ENCODE data around the gene DEDD2. TPM values are rescaled to one million over a fixed set of nuclear protein-coding genes. Genes with fewer than 3 reads are reported as not detected.

The DEDD2 gene
- total and polyA plus RNA-seq, 10 donors, result 24.7 to 73.9 (median 47.2) TPM

DNA sequence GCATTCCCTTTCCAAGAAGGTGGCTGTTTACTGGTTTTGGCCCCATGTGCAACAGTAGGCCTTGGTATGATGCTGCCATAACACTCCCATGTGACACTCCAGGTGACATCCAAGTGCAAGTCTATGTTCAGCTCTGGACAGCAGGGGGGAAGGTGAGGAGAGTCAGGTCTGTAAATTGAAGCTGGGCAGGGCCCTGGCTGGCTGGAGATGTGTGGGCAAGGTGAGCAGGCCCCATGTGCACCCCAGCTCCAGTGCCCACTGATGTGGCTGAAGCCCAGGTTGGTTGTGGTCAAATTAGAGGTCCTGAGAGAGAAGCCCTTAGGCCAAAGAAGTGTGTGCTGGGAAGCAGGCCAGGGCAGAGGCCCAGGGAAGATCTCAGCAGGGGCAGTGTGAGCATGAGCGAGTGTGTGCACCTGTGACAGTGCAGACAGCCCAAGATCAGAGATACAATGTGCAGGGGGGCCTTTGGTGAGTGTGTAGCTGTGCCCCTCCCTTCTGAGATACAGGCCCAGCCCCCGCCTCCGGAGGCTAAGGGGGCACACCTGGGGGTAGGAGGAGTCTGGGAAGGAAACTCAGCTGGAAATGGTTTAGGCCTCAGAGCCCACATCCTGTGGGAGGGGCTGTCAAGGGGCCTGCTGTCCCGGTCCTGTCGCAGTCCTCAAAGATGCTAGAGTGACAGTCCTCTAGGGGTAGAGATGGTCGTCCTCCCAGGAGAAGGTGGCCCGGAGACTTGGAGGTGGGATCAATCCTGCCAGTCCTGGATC lies 18.6 kb downstream of the DEDD2 start:
- no peaks in the 10 kb centered on the region for H3K9me3 ChIP-seq
- H3K36me3 ChIP-seq, result peaks cover 0 to 78% (median 28%) of the 10 kb centered on the region in 6 donors
- H3K4me1 ChIP-seq, result peaks cover 63 to 88% (median 78%) of the 10 kb centered on the region in 6 donors
- 15 to 37% (median 22%) methylated on average over 5 to 7 of the region's 7 CpGs for WGBS, 5 donors
- intact Hi-C loops (cut with DNase I; ENCODE audit: low total_unique reads), result no loop called here
- no peaks in the 10 kb centered on the region for H3K27me3 ChIP-seq (replicated peaks in 1 of 7)
- DNase-seq, result peak; percentile 94
- H3K27ac ChIP-seq, result peak overlapping the region; percentile 84 to 99 (median 94)
- H3K4me3 ChIP-seq, result peak overlapping the region in 7 of 8 donors; percentile 25 to 69 (median 34)
- TF ChIP-seq POLR2A (IDR thresholded peaks at IDR 0.05) (no peak), POLR2AphosphoS5 (IDR thresholded peaks at IDR 0.05) (peak in 2 of 3 donors; percentile 86 to 88)

GRCh38 chr19:42197375-42197817 lies 20.1 kb downstream of the DEDD2 start:
- Histone ChIP-seq H3K4me3 (peak overlapping the region in 1 of 8 donors; percentile 35), H3K9me3 (peaks cover 0 to 7% (median 6%) of the 10 kb centered on the region in 8 donors), H3K4me1 (peaks cover 55 to 74% (median 63%) of the 10 kb centered on the region in 6 donors), H3K27me3 (replicated peaks in 1 of 7) (no peaks in the 10 kb centered on the region), H3K27ac (peak overlapping the region in 7 of 8 donors; percentile 54 to 99 (median 94)), H3K36me3 (peaks cover 0 to 63% (median 20%) of the 10 kb centered on the region in 6 donors)
- DNase-seq, result no peak
- WGBS, 5 donors, result 23 to 48% (median 24%) methylated on average over 2 to 5 of the region's 5 CpGs
- TF ChIP-seq POLR2AphosphoS5 (IDR thresholded peaks at IDR 0.05), result peak in 1 of 3 donors; percentile 68
- TF ChIP-seq, protein P1, sequence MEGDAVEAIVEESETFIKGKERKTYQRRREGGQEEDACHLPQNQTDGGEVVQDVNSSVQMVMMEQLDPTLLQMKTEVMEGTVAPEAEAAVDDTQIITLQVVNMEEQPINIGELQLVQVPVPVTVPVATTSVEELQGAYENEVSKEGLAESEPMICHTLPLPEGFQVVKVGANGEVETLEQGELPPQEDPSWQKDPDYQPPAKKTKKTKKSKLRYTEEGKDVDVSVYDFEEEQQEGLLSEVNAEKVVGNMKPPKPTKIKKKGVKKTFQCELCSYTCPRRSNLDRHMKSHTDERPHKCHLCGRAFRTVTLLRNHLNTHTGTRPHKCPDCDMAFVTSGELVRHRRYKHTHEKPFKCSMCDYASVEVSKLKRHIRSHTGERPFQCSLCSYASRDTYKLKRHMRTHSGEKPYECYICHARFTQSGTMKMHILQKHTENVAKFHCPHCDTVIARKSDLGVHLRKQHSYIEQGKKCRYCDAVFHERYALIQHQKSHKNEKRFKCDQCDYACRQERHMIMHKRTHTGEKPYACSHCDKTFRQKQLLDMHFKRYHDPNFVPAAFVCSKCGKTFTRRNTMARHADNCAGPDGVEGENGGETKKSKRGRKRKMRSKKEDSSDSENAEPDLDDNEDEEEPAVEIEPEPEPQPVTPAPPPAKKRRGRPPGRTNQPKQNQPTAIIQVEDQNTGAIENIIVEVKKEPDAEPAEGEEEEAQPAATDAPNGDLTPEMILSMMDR (IDR thresholded peaks at IDR 0.05 in 8 of 11, conservative IDR thresholded peaks at IDR 0.05 in 3 of 11), result no peak
- intact Hi-C loops (cut with DNase I; ENCODE audit: low total_unique reads), result no loop called here

- Histone ChIP-seq H3K4me1 (peaks cover 44 to 63% (median 59%) of the 10 kb centered on the region in 6 donors), H3K9me3 (peaks cover 0 to 7% (median 6%) of the 10 kb centered on the region in 8 donors), H3K27ac (peak overlapping the region in 5 of 8 donors; percentile 92 to 99 (median 95)), H3K4me3 (no peak overlapping the region), H3K36me3 (peaks cover 0 to 54% (median 18%) of the 10 kb centered on the region in 6 donors), H3K27me3 (replicated peaks in 1 of 7) (no peaks in the 10 kb centered on the region)
- DNase-seq, result no peak
- TF ChIP-seq, protein P1 (IDR thresholded peaks at IDR 0.05 in 8 of 11, conservative IDR thresholded peaks at IDR 0.05 in 3 of 11), result no peak
- TF ChIP-seq POLR2AphosphoS5 (IDR thresholded peaks at IDR 0.05) (peak; percentile 19 to 63 (median 40)), POLR2A (IDR thresholded peaks at IDR 0.05) (no peak)
- WGBS, 5 donors, result 88 to 94% (median 91%) methylated on average over 47 of the region's 47 CpGs
- intact Hi-C loops (cut with DNase I; ENCODE audit: low total_unique reads), result no loop called here
Measured at GRCh38 chr19:42196011-42197001, 21.2 kb downstream of the DEDD2 start.

DNA sequence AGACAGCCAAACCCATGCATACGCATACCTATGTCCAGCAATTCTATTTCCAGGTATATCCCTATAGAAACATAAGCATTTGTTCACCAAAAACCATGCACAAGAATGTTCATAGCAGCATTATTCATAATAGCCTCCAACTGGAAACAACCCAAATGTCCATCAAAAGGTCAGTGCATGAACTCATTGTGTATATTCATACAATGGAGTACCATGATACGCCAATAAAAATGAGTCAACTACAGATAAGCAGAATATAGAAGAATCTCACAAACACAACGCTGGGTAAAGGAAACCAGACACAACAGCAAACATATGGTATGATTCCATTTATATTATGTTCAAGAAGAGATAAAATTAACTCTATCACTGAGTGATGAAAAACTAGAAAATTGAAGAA lies 23.8 kb downstream of the DEDD2 start:
- WGBS, 5 donors, result 82 to 90% (median 87%) methylated on average over 3 of the region's 3 CpGs
- peaks cover 18 to 40% (median 33%) of the 10 kb centered on the region in 6 donors for H3K4me1 ChIP-seq
- DNase-seq, result no peak
- no peak overlapping the region for H3K27ac ChIP-seq
- no peaks in the 10 kb centered on the region for H3K27me3 ChIP-seq (replicated peaks in 1 of 7)
- peaks cover 0 to 7% (median 6%) of the 10 kb centered on the region in 8 donors for H3K9me3 ChIP-seq
- intact Hi-C loops (cut with DNase I; ENCODE audit: low total_unique reads), result no loop called here
- no peak overlapping the region for H3K4me3 ChIP-seq
- TF ChIP-seq, protein P1 (IDR thresholded peaks at IDR 0.05 in 8 of 11, conservative IDR thresholded peaks at IDR 0.05 in 3 of 11), result no peak
- TF ChIP-seq POLR2A (IDR thresholded peaks at IDR 0.05) (no peak), POLR2AphosphoS5 (IDR thresholded peaks at IDR 0.05) (no peak)
- H3K36me3 ChIP-seq, result peaks cover 0 to 29% (median 7%) of the 10 kb centered on the region in 6 donors

Measured in spleen (tissue), 11 donors.